Keratinocyte (primary cell): ENCODE data around the gene UBE2F. TPM values are rescaled to one million over a fixed set of nuclear protein-coding genes. Genes with fewer than 3 reads are reported as not detected.

Experiments
- DNase-seq: peaks from one replicate; pipeline ENCODE4 v3.0.0-alpha.2; 2011; ENCODE audit warnings: low read depth, missing footprints, low spot score
- FAIRE-seq: peaks from 2 replicates; lab custom pipeline; 2011; peaks lifted over from hg19 to GRCh38; lab: Jason Lieb, UNC
- H2AFZ ChIP-seq: 2 replicates; pipeline ENCODE4 v1.6.0; 2012; ENCODE audit warnings: low read length, control low read depth, inconsistent platforms; ENCODE audit not compliant: control insufficient read depth
- H3K27ac ChIP-seq: 2 replicates; pipeline ENCODE4 v1.5.1; 2011; ENCODE audit warnings: low read length; ENCODE audit not compliant: control insufficient read depth, insufficient read depth
- H3K27me3 ChIP-seq: 3 replicates; pipeline ENCODE4 v1.6.0; 2011; ENCODE audit warnings: low read length; ENCODE audit not compliant: control insufficient read depth, insufficient read depth; ENCODE audit errors: extremely low read depth
- H3K36me3 ChIP-seq, 2 experiments: 2 replicates in 1 of 2; 3 replicates in 1 of 2; pipeline ENCODE4 v1.5.1; 2011; ENCODE audit warnings: low read length in 2 of 2, mild to moderate bottlenecking in 1 of 2; ENCODE audit not compliant: control insufficient read depth in 2 of 2, insufficient read depth in 2 of 2; ENCODE audit errors: extremely low read depth in 1 of 2
- H3K4me1 ChIP-seq: 3 replicates; pipeline ENCODE4 v1.5.1; 2011; ENCODE audit warnings: low read length; ENCODE audit not compliant: control insufficient read depth, insufficient read depth; ENCODE audit errors: extremely low read depth
- H3K4me2 ChIP-seq: 3 replicates; pipeline ENCODE4 v1.6.0; 2011; ENCODE audit warnings: low read depth, low read length; ENCODE audit not compliant: control insufficient read depth, insufficient read depth; ENCODE audit errors: extremely low read depth
- H3K4me3 ChIP-seq, 3 experiments: fragments of 200-600 bp in 1 of 3; sonication (generic) in 1 of 3; 2 replicates in 2 of 3; 3 replicates in 1 of 3; pipeline ENCODE4 v1.5.1; 2011 to 2016; ENCODE audit warnings: low read length in 3 of 3, mild to moderate bottlenecking in 3 of 3, control low read depth in 2 of 3, inconsistent platforms in 1 of 3, low read depth in 1 of 3, mixed read lengths in 1 of 3, mixed run types in 1 of 3, moderate library complexity in 1 of 3; ENCODE audit not compliant: control insufficient read depth in 2 of 3, insufficient read depth in 2 of 3; ENCODE audit errors: extremely low read depth in 1 of 3
- H3K79me2 ChIP-seq: 2 replicates; pipeline ENCODE4 v1.6.0; 2012; ENCODE audit warnings: low read length; ENCODE audit not compliant: control insufficient read depth, insufficient read depth
- H3K9ac ChIP-seq: 3 replicates; pipeline ENCODE4 v1.6.0; 2011; ENCODE audit warnings: low read length; ENCODE audit not compliant: control insufficient read depth, insufficient read depth; ENCODE audit errors: extremely low read depth
- H3K9me1 ChIP-seq: 3 replicates; pipeline ENCODE4 v1.6.0; 2011; ENCODE audit warnings: low read length; ENCODE audit not compliant: control insufficient read depth, insufficient read depth; ENCODE audit errors: extremely low read depth
- H3K9me3 ChIP-seq: 2 replicates; pipeline ENCODE4 v1.5.1; 2012; ENCODE audit warnings: low read depth, low read length; ENCODE audit not compliant: control insufficient read depth
- H4K20me1 ChIP-seq: 3 replicates; pipeline ENCODE4 v1.6.0; 2011; ENCODE audit warnings: low read length; ENCODE audit not compliant: control insufficient read depth, insufficient read depth; ENCODE audit errors: extremely low read depth
- EZH2 ChIP-seq: IDR thresholded peaks from one replicate; pipeline ENCODE4 v1.6.1; 2012; ENCODE audit warnings: inconsistent platforms, mild to moderate bottlenecking, low read length, moderate library complexity
- dilution Hi-C: fragments of 300-500 bp; cut with MboI; formaldehyde crosslinking; loops from one replicate; pipeline ENCODE4 v1.7.0; 2020; ENCODE audit warnings: low sequenced_read_pairs; ENCODE audit not compliant: extremely low pct_ligation_motif_present
- polyA plus RNA-seq, 5 experiments: library from polyadenylated mRNA; depleted of rRNA in 3 of 5; stranded (reverse) in 3 of 5; stranded (forward) in 1 of 5; unstranded in 1 of 5; fragments of >200 nt; gene quantifications; 1 replicate in 1 of 5; 2 replicates in 3 of 5; 3 replicates in 1 of 5; pipeline versions ENCODE4 v1.2.1 to v1.2.3, GENCODE V29; 2011 to 2012; ENCODE audit warnings: missing spikeins in 2 of 5, low read depth in 1 of 5, low replicate concordance in 1 of 5
- TF ChIP-seq, protein P1 (sequence below), 3 experiments: IDR thresholded peaks in 1 of 3; conservative IDR thresholded peaks in 1 of 3; optimal IDR thresholded peaks in 1 of 3; 2 replicates in 2 of 3; 3 replicates in 1 of 3; pipeline versions ENCODE3 to v1.5.1; 2011; ENCODE audit warnings: low read length in 3 of 3, mild to moderate bottlenecking in 3 of 3, moderate library complexity in 2 of 3, control low read depth in 1 of 3, inconsistent platforms in 1 of 3; ENCODE audit not compliant: insufficient read depth in 2 of 3; ENCODE audit errors: extremely low read depth in 1 of 3

UBE2F gene
- polyA plus RNA-seq, 1 donor (not counting 4 experiments of a cell fraction or from before 2014, with no cell fraction given), result 95.6 TPM

GRCh38 chr2:238063414-238064189 is 96.8 kb downstream of the UBE2F start:
- H3K4me1 ChIP-seq, result peaks cover 13% of the 10 kb centered on the region
- H3K27me3 ChIP-seq, result no peaks in the 10 kb centered on the region
- no peaks in the 10 kb centered on the region for H3K9me3 ChIP-seq
- no peak overlapping the region for H2AFZ ChIP-seq
- no peak for DNase-seq
- H4K20me1 ChIP-seq, result no peaks in the 10 kb centered on the region
- dilution Hi-C loops, result no loop called here
- H3K9me1 ChIP-seq, result no peaks in the 10 kb centered on the region
- H3K9ac ChIP-seq, result no peak overlapping the region
- H3K36me3 ChIP-seq, result peaks cover 16 to 22% of the 10 kb centered on the region in 2 experiments
- H3K4me3 ChIP-seq, result no peak overlapping the region
- H3K27ac ChIP-seq, result no peak overlapping the region
- peaks cover 13% of the 10 kb centered on the region for H3K79me2 ChIP-seq
- no peak for FAIRE-seq
- no peak overlapping the region for H3K4me2 ChIP-seq
- TF ChIP-seq, protein P1, sequence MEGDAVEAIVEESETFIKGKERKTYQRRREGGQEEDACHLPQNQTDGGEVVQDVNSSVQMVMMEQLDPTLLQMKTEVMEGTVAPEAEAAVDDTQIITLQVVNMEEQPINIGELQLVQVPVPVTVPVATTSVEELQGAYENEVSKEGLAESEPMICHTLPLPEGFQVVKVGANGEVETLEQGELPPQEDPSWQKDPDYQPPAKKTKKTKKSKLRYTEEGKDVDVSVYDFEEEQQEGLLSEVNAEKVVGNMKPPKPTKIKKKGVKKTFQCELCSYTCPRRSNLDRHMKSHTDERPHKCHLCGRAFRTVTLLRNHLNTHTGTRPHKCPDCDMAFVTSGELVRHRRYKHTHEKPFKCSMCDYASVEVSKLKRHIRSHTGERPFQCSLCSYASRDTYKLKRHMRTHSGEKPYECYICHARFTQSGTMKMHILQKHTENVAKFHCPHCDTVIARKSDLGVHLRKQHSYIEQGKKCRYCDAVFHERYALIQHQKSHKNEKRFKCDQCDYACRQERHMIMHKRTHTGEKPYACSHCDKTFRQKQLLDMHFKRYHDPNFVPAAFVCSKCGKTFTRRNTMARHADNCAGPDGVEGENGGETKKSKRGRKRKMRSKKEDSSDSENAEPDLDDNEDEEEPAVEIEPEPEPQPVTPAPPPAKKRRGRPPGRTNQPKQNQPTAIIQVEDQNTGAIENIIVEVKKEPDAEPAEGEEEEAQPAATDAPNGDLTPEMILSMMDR (optimal IDR thresholded peaks at IDR 0.05 in 1 of 3, IDR thresholded peaks at IDR 0.05 in 1 of 3, conservative IDR thresholded peaks at IDR 0.05 in 1 of 3; ENCODE audit: extremely low read depth in 1 of 3, insufficient read depth in 2 of 3, low read length in 3 of 3), result no peak
- no peak for TF ChIP-seq EZH2

DNA sequence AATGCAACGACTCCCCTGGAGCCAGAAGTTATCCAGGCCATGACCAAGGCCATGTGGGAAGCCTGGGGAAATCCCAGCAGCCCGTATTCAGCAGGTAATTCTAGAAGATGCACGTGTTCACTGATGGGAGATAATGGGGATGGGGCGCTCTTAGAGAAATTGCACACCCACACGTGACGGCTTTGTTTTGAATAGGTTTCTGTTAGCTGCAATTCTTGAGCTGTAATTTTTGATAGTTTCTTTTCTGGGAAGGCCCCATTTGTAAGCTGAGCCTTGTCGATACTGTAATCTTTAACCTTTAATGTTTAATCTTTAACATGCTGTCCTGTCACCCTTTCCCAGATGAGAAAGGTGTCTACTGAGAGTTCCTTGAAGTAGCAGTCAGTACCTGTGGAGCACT is 97.6 kb downstream of the UBE2F start:
- no peak overlapping the region for H3K4me2 ChIP-seq
- no peaks in the 10 kb centered on the region for H3K9me1 ChIP-seq
- H3K27me3 ChIP-seq, result no peaks in the 10 kb centered on the region
- H3K9me3 ChIP-seq, result no peaks in the 10 kb centered on the region
- FAIRE-seq, result no peak
- no peak overlapping the region for H2AFZ ChIP-seq
- no peak overlapping the region for H3K4me3 ChIP-seq
- dilution Hi-C loops, result no loop called here
- no peak overlapping the region for H3K9ac ChIP-seq
- H3K79me2 ChIP-seq, result peaks cover 13% of the 10 kb centered on the region
- TF ChIP-seq, protein P1 (optimal IDR thresholded peaks at IDR 0.05 in 1 of 3, IDR thresholded peaks at IDR 0.05 in 1 of 3, conservative IDR thresholded peaks at IDR 0.05 in 1 of 3; ENCODE audit: extremely low read depth in 1 of 3, insufficient read depth in 2 of 3, low read length in 3 of 3), result no peak
- TF ChIP-seq EZH2, result no peak
- peaks cover 16 to 23% of the 10 kb centered on the region in 2 experiments for H3K36me3 ChIP-seq
- H4K20me1 ChIP-seq, result no peaks in the 10 kb centered on the region
- DNase-seq, result no peak
- H3K27ac ChIP-seq, result no peak overlapping the region
- H3K4me1 ChIP-seq, result peaks cover 13% of the 10 kb centered on the region
